ENCODE results near the gene CLNK.
A peak's percentile ranks its signal among the peaks of the same experiment; 100 is the strongest.

CLNK gene

DNA sequence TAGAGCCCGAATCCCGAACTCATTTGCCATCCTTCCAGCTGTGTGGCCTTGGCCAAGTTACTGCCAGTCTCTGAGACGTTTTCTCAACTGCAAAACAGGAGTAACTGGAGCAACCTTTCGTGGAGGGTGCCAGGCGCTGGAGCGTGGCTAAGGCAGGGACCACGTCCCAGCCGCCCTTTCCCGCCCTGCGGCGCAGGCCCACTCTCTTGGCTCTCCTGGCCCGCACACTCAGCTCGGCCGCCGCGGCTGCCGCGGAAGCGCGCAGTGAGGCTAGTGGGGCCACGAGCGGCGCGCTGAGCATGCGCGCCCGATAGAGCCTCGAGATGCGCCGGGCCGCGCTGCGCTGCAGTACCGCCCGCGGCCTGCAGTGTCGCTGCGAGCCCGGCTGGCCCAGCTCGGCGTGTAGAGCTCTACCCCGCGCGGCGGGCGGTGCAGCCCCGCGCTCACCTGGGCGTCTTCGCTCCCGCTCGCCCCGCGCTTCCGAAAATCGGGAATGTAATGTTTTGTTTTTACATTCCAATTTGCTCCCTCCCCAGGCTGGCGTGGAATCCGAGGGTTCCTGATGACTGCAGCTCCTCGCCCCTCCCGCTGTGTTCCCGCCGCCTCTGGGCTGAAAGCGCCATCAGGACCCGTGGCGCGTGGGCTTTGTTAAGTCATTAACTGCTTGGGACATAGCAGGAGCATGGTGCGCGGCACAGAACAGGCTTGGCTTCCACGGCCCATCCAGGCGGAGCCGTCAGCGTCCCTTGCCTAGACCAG lies 223.3 kb downstream of the CLNK start:
- TF ChIP-seq, protein P1, sequence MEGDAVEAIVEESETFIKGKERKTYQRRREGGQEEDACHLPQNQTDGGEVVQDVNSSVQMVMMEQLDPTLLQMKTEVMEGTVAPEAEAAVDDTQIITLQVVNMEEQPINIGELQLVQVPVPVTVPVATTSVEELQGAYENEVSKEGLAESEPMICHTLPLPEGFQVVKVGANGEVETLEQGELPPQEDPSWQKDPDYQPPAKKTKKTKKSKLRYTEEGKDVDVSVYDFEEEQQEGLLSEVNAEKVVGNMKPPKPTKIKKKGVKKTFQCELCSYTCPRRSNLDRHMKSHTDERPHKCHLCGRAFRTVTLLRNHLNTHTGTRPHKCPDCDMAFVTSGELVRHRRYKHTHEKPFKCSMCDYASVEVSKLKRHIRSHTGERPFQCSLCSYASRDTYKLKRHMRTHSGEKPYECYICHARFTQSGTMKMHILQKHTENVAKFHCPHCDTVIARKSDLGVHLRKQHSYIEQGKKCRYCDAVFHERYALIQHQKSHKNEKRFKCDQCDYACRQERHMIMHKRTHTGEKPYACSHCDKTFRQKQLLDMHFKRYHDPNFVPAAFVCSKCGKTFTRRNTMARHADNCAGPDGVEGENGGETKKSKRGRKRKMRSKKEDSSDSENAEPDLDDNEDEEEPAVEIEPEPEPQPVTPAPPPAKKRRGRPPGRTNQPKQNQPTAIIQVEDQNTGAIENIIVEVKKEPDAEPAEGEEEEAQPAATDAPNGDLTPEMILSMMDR (IDR thresholded peaks at IDR 0.05) = peak; percentile 82
- TF ChIP-seq ZFX (IDR thresholded peaks at IDR 0.05; ENCODE audit: borderline replicate concordance) = no peak

DNA sequence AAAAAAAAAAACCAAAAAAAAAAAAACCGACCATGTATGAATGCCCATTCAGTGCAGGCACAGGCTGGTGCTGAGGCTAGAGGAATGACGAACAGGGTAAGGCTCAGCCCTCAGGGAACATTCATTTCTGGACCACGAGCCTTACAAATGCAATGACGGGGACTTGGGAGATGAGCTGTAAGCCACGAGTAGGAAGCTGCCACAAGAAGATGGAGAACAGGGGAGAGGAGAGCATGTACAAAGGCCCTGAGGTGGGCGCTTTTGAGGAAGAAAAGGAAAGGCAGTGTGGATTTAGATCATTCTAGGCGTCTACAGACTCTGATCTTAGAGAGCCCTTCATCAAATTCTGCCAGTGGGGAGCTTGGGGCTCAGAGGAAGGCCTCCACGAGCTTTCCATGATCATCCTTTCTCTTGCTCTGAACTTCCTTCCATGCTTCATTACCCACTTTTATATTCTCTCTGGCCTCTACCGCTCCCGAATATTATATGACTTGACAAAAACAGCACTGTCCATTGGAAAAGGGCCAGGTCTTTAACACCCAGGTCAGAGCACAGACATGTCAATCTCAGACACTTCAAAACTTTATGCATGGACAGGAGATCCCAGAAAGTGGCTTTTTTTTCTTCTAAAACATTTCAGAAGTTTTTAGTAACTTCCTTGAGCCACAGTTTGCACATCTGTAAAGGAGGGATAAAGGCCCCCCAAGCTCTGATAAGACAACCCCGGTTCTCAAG lies 224.1 kb downstream of the CLNK start:
- H3K27ac ChIP-seq = no peak overlapping the region
- TF ChIP-seq ZFX (IDR thresholded peaks at IDR 0.05; ENCODE audit: borderline replicate concordance) = no peak
- TF ChIP-seq, protein P1 (IDR thresholded peaks at IDR 0.05) = no peak

More for the DNA sequence above, 223.3 kb downstream of the CLNK start:
- no peak overlapping the region for H3K27ac ChIP-seq

DNA sequence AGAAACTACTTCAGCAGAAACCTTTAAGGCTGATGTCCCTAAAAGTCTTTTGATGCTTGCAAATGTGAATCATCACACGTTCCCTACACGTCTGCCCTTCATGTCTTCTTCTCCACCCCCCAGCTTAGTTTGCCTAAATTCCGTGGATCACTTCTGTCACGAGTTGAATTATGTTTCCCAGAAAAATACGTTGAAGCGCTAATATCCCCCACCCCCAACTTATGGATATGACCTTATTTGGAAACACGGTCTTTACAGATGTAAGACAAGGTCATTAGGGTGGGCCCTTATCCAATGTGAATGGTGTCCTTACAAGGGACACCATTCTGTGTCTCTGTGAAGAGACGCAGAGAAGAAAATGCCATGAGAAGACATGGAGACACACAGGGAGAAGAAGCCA lies 225.3 kb downstream of the CLNK start:
- TF ChIP-seq, protein P1 (IDR thresholded peaks at IDR 0.05) = no peak
- TF ChIP-seq ZFX (IDR thresholded peaks at IDR 0.05; ENCODE audit: borderline replicate concordance) = no peak
- no peak overlapping the region for H3K27ac ChIP-seq

DNA sequence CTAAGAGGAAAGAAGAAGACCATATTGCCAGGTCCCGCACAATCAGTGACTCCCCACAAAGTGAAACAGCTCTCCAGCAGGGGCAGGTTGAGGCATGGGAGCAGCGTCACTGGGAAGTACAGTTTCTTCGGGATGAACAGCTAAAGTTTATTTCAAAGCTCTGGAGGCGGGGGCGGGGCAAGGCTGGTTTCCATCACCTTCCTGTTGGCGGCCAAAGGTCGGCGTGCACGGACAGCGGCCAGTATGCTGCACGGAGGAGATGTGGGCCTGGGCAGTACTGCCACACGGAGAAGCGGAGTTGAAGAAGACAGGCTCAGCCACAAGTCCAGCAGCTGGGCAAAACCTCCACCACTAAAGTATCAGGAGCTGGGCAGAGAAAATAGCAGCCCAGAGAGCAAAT lies 226.4 kb downstream of the CLNK start:
- TF ChIP-seq, protein P1 (IDR thresholded peaks at IDR 0.05) = no peak
- no peak for TF ChIP-seq ZFX (IDR thresholded peaks at IDR 0.05; ENCODE audit: borderline replicate concordance)
- H3K27ac ChIP-seq = no peak overlapping the region

DNA sequence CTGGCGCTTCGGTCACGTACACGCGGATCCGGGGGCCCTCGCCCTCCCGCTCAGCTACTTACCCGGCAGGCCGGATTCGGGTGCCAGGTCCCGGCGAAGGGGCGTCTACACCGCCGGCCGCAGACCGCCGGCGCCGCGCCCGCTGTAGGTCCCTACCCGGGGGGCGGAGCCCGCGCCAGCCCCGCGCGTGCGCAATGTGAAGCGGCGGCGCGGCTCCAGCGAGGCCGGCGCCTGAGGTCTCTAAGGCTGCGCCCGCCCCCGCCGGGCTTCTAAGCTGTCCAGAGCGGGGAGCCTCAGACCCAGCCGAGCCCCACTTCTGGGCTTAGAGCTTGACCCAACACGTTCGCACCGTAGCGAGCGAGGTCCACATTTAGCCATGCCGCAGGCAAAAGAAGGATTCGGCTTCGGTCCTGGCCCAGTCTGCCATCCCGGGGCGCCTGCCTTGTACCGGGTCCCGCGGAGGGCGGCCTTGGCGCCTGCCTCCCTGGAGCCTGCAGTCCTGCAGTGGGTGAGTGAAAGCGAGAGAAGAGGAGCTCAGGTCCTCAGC lies 227.2 kb downstream of the CLNK start, which contains the start of gene ZNF518B:
Gene ZNF518B, minus strand, starts transcription at position 172 of the 547 bp plus-strand sequence. CDS start 11,098 bp downstream, outside the sequence.
- TF ChIP-seq, protein P1 (IDR thresholded peaks at IDR 0.05) = no peak
- TF ChIP-seq ZFX (IDR thresholded peaks at IDR 0.05; ENCODE audit: borderline replicate concordance) = no peak
- peak within 1 kb of the TSS; percentile 40; the same call in 1 of the 2 replicates for H3K27ac ChIP-seq

DNA sequence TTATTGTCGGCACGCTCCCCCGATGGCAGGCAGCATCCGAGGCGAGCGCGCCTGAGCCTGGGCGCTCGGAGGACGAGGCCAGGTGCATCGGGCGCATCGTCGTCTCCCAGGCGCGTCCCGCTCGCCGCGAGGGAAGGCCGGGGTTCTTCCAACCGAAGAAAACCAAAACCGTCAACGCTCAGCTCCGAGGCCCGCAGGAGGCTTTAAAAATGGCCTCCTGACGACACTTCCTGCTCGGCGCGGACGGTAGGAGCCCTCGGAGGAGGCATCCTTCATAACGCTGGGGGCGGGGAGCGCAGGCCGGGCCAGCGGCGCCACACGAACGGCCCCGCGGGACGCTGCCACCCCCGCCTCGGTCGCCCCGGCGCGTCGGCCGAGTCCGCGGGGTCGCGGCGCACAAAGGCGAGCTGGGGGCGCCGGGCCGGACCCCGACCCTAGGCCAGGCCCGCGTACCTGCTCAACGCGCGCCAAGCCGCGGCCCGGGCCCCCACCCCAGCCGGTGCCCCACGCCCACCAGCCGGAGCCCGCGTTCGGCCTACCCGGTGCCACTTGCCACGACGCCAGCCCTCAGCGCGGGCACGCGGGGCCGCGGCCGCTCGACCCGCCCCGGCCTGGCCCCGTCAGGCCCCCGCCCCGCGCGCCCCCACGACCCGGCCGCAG lies 227.8 kb downstream of the CLNK start:
- H3K27ac ChIP-seq = peak overlapping the region; percentile 40; the same call in 1 of the 2 replicates
- no peak for TF ChIP-seq ZFX (IDR thresholded peaks at IDR 0.05; ENCODE audit: borderline replicate concordance)
- TF ChIP-seq, protein P1 (IDR thresholded peaks at IDR 0.05) = no peak

Data from 22Rv1 (cell line).